Endothelial cell of umbilical vein (primary cell): Measurements from ENCODE around the gene SKI. TPM values are rescaled to one million over a fixed set of nuclear protein-coding genes. Genes with fewer than 3 reads are reported as not detected.

Experiments
- BruUV-seq: library from RNA; stranded (reverse); fragments of 400-500 nt; replicated peaks from 2 replicates; lab custom pipeline; 2021; lab: Mats Ljungman, UMichigan
- CTCF ChIA-PET: fragments of 300-600, 350-600 bp; sonication (Branson Sonifier 250); formaldehyde crosslinking; loops from one replicate; lab custom pipeline; 2021; ENCODE audit warnings: antibody characterized with exemption, inconsistent platforms; lab: Charles Lee
- POLR2A ChIA-PET: fragments of 300-600, 350-600 bp; sonication (Branson Sonifier 250); formaldehyde crosslinking; loops from one replicate; lab custom pipeline; 2021; ENCODE audit warnings: antibody characterized with exemption, inconsistent platforms; lab: Charles Lee
- DNase-seq: peaks from one replicate; pipeline ENCODE4 v3.0.0-alpha.2; 2011; ENCODE audit warnings: low read depth, low spot score
- FAIRE-seq: peaks from 2 replicates; lab custom pipeline; 2011; peaks lifted over from hg19 to GRCh38; lab: Jason Lieb, UNC
- H2AFZ ChIP-seq: 2 replicates; pipeline ENCODE4 v1.6.0; 2012; ENCODE audit warnings: low read depth, low read length, control low read depth, inconsistent platforms
- H3K27ac ChIP-seq: 2 replicates; pipeline ENCODE4 v1.5.1; 2011; ENCODE audit warnings: low read depth, mild to moderate bottlenecking, control low read depth, low read length, moderate library complexity; ENCODE audit not compliant: insufficient read depth
- H3K27me3 ChIP-seq, 2 experiments: 2 replicates each; pipeline versions ENCODE4 v1.6.0 to v1.6.1; 2011; ENCODE audit warnings: low read length in 2 of 2, mixed read lengths in 1 of 2; ENCODE audit not compliant: control insufficient read depth in 2 of 2, insufficient read depth in 2 of 2
- H3K36me3 ChIP-seq, 2 experiments: 2 replicates in 1 of 2; 3 replicates in 1 of 2; pipeline ENCODE4 v1.5.1; 2011; ENCODE audit warnings: low read length in 2 of 2, mild to moderate bottlenecking in 1 of 2, moderate library complexity in 1 of 2; ENCODE audit not compliant: control insufficient read depth in 2 of 2, insufficient read depth in 2 of 2; ENCODE audit errors: extremely low read depth in 1 of 2
- H3K4me1 ChIP-seq: 3 replicates; pipeline ENCODE4 v1.5.1; 2011; ENCODE audit warnings: mild to moderate bottlenecking, low read length; ENCODE audit not compliant: control insufficient read depth, insufficient read depth; ENCODE audit errors: extremely low read depth
- H3K4me2 ChIP-seq: 2 replicates; pipeline ENCODE4 v1.6.1; 2011; ENCODE audit warnings: low read length, control low read depth, mixed read lengths; ENCODE audit not compliant: insufficient read depth
- H3K4me3 ChIP-seq, 3 experiments: fragments of 200-600 bp in 1 of 3; sonication (generic), shearing (Covaris generic) in 1 of 3; replicated peaks in 1 of 3; 2 replicates each; pipeline ENCODE4 v1.5.1; 2011 to 2016; ENCODE audit warnings: control low read depth in 3 of 3, low read length in 3 of 3, mild to moderate bottlenecking in 2 of 3, inconsistent platforms in 1 of 3, low read depth in 1 of 3, moderate library complexity in 1 of 3; ENCODE audit not compliant: insufficient read depth in 1 of 3
- H3K79me2 ChIP-seq: 2 replicates; pipeline ENCODE4 v1.6.0; 2012; ENCODE audit warnings: low read length, inconsistent platforms; ENCODE audit not compliant: control insufficient read depth, insufficient read depth
- H3K9ac ChIP-seq: replicated peaks from 2 replicates; pipeline ENCODE3; 2011; ENCODE audit warnings: low read length, control low read depth; ENCODE audit not compliant: insufficient read depth; ENCODE audit errors: extremely low read depth
- H3K9me1 ChIP-seq: replicated peaks from 3 replicates; pipeline ENCODE4 v1.6.0; 2011; ENCODE audit warnings: mild to moderate bottlenecking, low read length; ENCODE audit not compliant: control insufficient read depth, insufficient read depth; ENCODE audit errors: extremely low read depth
- H3K9me3 ChIP-seq: replicated peaks from 2 replicates; pipeline ENCODE4 v1.5.1; 2012; ENCODE audit warnings: low read length, inconsistent platforms; ENCODE audit not compliant: control insufficient read depth, insufficient read depth
- H4K20me1 ChIP-seq: replicated peaks from 2 replicates; pipeline ENCODE3; 2011; ENCODE audit warnings: mild to moderate bottlenecking, low read length; ENCODE audit not compliant: control insufficient read depth, insufficient read depth; ENCODE audit errors: extremely low read depth
- CTCF ChIP-seq, 2 donors: IDR thresholded peaks; 1 replicate in 1 of 2; 2 replicates in 1 of 2; pipeline ENCODE4 v1.5.1; 2011; ENCODE audit warnings: low read length in 2 of 2, mild to moderate bottlenecking in 2 of 2, moderate library complexity in 2 of 2, control low read depth in 1 of 2, inconsistent platforms in 1 of 2, low read depth in 1 of 2; ENCODE audit not compliant: insufficient read depth in 1 of 2; ENCODE audit errors: extremely low read depth in 1 of 2
- EZH2 ChIP-seq: IDR thresholded peaks from 2 replicates; pipeline ENCODE4 v1.6.1; 2012; ENCODE audit warnings: borderline replicate concordance, low read depth, mild to moderate bottlenecking, moderate library complexity, low read length, inconsistent platforms; ENCODE audit not compliant: severe bottlenecking
- FOS ChIP-seq: IDR thresholded peaks from 2 replicates; pipeline ENCODE4 v1.6.1; 2011; ENCODE audit warnings: mild to moderate bottlenecking, low read length, moderate library complexity, borderline replicate concordance; ENCODE audit not compliant: insufficient read depth
- GATA2 ChIP-seq: IDR thresholded peaks from 2 replicates; pipeline ENCODE4 v1.7.0; 2011; ENCODE audit warnings: low read depth, mild to moderate bottlenecking, moderate library complexity, mixed read lengths, low read length; ENCODE audit not compliant: insufficient read length, insufficient read depth
- JUN ChIP-seq: IDR thresholded peaks from 2 replicates; pipeline ENCODE4 v1.6.1; 2011; ENCODE audit warnings: borderline replicate concordance, low read depth; ENCODE audit not compliant: insufficient read length, insufficient read depth
- MAX ChIP-seq: IDR thresholded peaks from 2 replicates; pipeline ENCODE4 v1.6.1; 2011; ENCODE audit not compliant: insufficient read depth, insufficient read length
- MYC ChIP-seq: IDR thresholded peaks from one replicate; pipeline ENCODE4 v1.6.1; 2011; ENCODE audit warnings: mild to moderate bottlenecking, low read depth, low read length
- POLR2A ChIP-seq: IDR thresholded peaks from 2 replicates; pipeline ENCODE4 v1.6.1; 2012; ENCODE audit warnings: low read depth, mild to moderate bottlenecking, control low read depth, low read length
- POLR2AphosphoS5 ChIP-seq: IDR thresholded peaks from 2 replicates; pipeline ENCODE4 v1.6.1; 2012; ENCODE audit warnings: low read depth, mild to moderate bottlenecking, control low read depth, low read length, moderate library complexity; ENCODE audit not compliant: insufficient read depth
- dilution Hi-C: fragments of 300-500 bp; cut with MboI; formaldehyde crosslinking; loops from one replicate; pipeline ENCODE4 v1.15.0; 2019; ENCODE audit warnings: low sequenced_read_pairs; ENCODE audit not compliant: extremely low pct_ligation_motif_present
- intact Hi-C: fragments of 100-400 bp; cut with micrococcal nuclease; formaldehyde crosslinking; loops from one replicate; pipeline ENCODE4 v1.10.0; 2022
- polyA plus RNA-seq, 4 experiments: library from polyadenylated mRNA; depleted of rRNA in 3 of 4; stranded (reverse) in 3 of 4; unstranded in 1 of 4; fragments of >200 nt; gene quantifications; 2 replicates each; pipeline versions ENCODE4 v1.2.1 to v1.2.3, GENCODE V29; 2011 to 2012; ENCODE audit warnings: missing spikeins in 1 of 4
- total RNA-seq: library from RNA; stranded (reverse); gene quantifications from 2 replicates; pipeline ENCODE4 v1.2.3, GENCODE V29; 2021

Gene SKI
- total and polyA plus RNA-seq, 2 donors (not counting 3 experiments of a cell fraction or from before 2014, with no cell fraction given): 11.6 to 80.3 TPM

DNA sequence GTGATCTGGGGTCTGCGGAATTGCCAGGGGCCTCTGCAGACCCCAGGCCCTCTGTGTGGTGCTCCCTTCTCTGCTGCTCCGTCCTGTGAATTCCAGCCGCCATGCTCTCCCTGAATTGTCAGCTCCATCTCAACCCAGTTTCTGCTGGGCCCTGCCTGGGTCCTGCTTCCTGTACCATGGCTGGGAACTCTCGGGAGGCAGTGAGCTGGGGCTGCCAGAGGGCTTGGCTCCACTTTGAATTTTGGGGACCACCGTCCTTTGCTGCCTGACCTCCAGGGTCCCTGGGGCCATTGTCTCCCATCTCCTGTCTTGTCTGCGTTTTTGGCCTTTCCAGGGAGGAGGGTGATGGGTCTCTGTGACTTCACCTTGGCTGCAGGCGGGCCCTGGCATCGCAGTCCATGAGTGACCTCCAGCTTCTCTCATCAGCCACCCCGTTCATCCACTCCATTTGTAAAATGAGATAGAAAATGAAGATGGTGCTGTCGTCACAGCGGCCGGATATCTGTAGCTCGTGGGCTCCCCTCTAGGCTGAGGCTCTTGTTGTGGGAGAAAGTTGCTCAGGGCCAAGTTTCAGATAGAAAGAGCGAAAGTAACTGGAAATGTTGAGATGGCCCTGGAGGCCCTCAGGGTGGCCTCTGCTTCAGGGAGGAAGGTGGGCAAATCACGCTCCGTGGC lies 38.3 kb downstream of the SKI start:
- Histone ChIP-seq H2AFZ (no peak overlapping the region), H3K9ac (no peak overlapping the region), H3K27ac (no peak overlapping the region), H3K4me2 (no peak overlapping the region), H3K4me1 (no peaks in the 10 kb centered on the region), H3K9me3 (no peaks in the 10 kb centered on the region), H3K9me1 (no peaks in the 10 kb centered on the region), H4K20me1 (no peaks in the 10 kb centered on the region), H3K79me2 (peaks cover 98% of the 10 kb centered on the region), H3K27me3 (no peaks in the 10 kb centered on the region), H3K4me3 (no peak overlapping the region), H3K36me3 (peaks cover 0 to 1% of the 10 kb centered on the region in 2 experiments)
- dilution Hi-C loops (no loop called here), intact Hi-C loops (no loop called here)
- TF ChIP-seq EZH2: no peak
- no peak for TF ChIP-seq GATA2
- TF ChIP-seq POLR2A: no peak
- TF ChIP-seq MAX: no peak
- no peak for TF ChIP-seq MYC
- POLR2A ChIA-PET: no interaction called here
- no peak for DNase-seq
- CTCF ChIA-PET: interaction anchor here (0.8 to 1.6 kb wide), 4 partner anchors 10 to 67 kb away, joined by 3 to 4 read pairs (median 4); no protein-coding TSS in a partner anchor
- FAIRE-seq: no peak
- no TSS peak for BruUV-seq

DNA sequence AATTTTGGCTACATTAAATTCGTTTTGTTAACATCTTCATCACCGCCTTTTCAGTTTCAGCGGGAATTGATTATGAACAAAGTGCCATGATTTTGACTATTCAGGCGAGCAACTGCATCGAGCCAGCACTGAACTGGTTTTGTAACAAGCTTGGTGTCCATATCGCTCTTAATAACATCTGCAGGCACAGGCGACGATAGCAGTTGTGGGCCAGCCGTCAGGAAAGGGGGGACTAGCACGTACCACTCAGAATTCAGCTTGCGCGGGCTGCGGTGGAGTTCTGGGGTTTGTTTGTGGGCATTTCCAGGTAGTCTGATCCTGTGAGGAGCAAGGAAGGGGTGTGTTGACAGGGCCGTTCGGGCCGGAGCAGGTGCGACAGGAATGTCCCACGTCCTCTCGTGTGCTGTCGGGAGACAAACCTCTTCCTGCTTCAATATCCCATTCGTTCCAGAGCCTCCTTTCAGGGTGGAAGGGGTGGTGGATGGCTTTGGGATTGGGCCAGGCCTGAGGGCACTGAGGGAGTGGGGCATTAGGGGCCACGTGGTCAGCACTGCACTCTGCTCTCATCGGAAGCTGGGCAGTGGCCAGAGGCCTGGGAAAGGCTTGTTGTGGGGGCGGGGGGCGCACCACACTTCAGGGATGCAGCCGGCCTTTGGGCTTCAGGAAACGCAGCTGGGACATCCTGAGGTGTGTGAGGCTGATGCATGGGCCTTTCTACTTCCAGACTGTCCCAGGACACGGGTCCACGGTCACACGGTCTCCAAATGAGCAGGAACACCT lies 39.1 kb downstream of the SKI start:
- FAIRE-seq (no peak), DNase-seq (no peak)
- dilution Hi-C loops: no loop called here
- H3K79me2 ChIP-seq: peaks cover 98% of the 10 kb centered on the region
- no peaks in the 10 kb centered on the region for H3K9me3 ChIP-seq
- no peak overlapping the region for H3K27ac ChIP-seq
- H3K36me3 ChIP-seq: peaks cover 0 to 1% of the 10 kb centered on the region in 2 experiments
- POLR2A ChIA-PET: no interaction called here
- CTCF ChIA-PET: interaction anchor here (0.9 to 1.6 kb wide), 2 partner anchors 9 to 43 kb away, joined by 3 to 4 read pairs; no protein-coding TSS in a partner anchor
- no peaks in the 10 kb centered on the region for H3K4me1 ChIP-seq
- H4K20me1 ChIP-seq: no peaks in the 10 kb centered on the region
- H2AFZ ChIP-seq: no peak overlapping the region
- H3K27me3 ChIP-seq: no peaks in the 10 kb centered on the region
- no peak overlapping the region for H3K9ac ChIP-seq
- BruUV-seq: no TSS peak
- H3K4me3 ChIP-seq: no peak overlapping the region
- intact Hi-C loops: no loop called here
- TF ChIP-seq MAX (no peak), POLR2A (no peak), GATA2 (no peak), JUN (no peak), POLR2AphosphoS5 (no peak), EZH2 (no peak), FOS (no peak), MYC (no peak), CTCF (IDR thresholded peaks at IDR 0.05; ENCODE audit: extremely low read depth in 1 of 2, insufficient read depth in 1 of 2, low read depth in 1 of 2, low read length in 2 of 2) (no peak)
- H3K4me2 ChIP-seq: no peak overlapping the region
- H3K9me1 ChIP-seq: no peaks in the 10 kb centered on the region
